ENCODE results near the gene ABAT.

ABAT gene

DNA sequence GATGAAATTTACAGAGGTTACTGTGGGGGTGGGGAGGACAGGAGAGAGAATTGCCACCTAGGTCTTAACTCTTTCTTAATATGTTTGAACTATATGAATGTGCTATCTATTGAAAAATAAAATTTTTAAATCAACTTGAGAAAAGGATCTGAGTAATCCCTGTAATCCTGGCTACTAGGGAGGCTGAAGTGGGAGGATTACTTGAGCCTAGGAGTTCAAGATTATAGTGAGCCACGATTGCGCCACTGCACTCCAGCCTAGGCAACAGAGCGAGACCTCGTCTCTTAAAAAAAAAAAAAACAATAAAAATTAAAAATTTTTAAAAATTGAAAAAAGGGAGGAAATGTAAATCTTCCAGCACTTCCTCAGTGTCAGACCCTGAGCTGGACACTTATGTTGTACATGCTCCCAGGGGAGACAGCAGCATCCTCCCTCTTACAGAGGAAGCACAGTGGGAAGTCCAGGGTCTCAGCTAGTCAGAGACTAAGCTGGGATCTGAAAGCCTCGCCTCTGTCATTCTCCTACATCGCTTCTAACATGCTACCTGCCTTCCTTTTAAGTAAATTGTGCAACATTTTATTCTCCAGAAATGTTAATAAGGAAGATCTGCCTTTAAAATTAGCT lies 145.1 kb downstream of the ABAT start:
- DNase-seq, result no peak

- no peak for DNase-seq
Observed at GRCh38 chr16:8822403-8822802, 148.0 kb downstream of the ABAT start.

GRCh38 chr16:8826278-8826879 lies 152.0 kb downstream of the ABAT start:
- no peak for DNase-seq

GRCh38 chr16:8828541-8829165 lies 154.2 kb downstream of the ABAT start:
- DNase-seq, result no peak

DNA sequence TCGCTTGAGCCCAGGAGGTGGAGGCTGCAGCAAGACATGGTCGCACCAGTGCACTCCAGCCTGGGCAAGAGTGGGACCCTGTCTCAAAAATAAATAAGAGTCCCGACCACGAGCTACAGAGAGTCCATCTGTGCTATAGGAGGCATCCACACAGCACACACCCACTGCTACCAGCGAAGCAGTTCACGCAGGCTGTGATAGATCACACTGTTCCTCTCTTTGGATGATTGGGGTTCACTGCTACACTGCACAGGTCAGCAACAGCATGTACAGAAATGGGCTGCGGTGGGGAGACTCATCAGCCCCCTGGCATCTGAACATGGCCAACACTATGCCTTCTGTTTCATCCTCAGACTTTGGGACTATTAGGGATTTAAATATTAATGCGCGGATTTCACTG lies 157.0 kb downstream of the ABAT start:
- DNase-seq, result no peak

DNA sequence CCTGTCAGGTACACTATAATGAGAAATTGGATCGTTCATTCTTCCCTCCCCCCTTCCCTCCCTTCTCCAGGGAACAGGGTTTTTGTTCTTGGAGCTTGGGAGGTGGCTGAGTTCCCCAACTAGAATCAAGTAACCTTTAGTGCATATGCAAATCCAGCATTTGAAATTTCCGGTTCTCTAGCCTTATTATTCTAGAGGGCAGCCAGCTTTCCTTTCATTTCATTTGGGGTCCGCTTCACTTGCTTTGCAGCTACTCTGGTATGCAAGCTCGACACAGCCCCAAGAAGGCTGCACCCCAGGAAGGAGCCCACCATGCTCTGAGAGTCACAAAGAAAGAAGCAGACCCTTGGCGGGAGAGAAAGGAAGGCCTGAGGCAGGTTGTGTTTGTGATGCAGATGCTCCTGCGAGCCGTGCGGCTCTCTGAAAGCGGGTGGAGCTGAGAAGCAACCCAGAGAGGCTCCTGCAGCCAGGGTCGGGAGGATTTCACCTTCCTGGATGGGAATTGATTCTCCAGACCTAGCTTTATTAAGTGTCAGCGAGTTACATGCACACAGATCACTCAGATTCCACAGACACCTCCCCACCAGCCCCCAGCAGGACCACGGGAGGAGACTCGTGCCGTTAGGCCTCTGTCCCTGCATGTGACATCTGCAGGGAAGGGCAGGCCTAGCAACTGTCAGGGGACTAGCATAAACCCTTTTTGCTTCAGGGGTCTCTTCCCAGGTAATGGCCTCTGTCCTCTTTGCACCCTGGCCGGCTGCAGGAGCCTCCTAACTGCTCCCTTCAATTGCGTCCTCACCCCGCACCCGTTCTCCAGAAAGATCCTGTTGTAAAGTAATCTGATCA lies 157.7 kb downstream of the ABAT start:
- no peak for DNase-seq

- DNase-seq, result no peak
Observed at GRCh38 chr16:8832717-8833105, 158.3 kb downstream of the ABAT start.
